HG03039 (cell line): Measurements from ENCODE around the gene NEDD4L.

Source experiments
- ATAC-seq: cut with Tn5 transposase; IDR thresholded peaks from one replicate; pipeline ENCODE4 v1.9.1; 2021; ENCODE audit warnings: mild to moderate bottlenecking, moderate library complexity; ENCODE audit not compliant: unreplicated experiment

Gene NEDD4L

DNA sequence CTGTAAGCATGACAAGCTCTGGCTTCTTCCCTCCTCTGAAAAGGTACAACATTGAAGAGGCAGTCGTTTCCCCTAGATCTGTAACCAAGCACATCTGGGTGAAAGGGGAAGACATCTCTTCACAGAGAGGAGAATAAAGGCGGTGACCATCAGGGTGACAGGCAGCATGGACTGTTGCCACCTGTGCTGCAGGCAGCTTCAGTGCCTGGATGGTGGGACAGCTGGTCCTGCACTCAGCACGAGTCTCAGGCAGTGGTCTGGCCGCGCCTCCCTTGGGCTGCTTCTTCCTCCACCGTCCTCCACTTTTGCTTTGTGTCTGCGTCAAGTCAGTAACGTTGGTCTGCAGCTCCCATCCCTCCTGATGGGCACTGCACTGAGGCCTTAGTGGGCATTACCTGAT is 264.4 kb downstream of the NEDD4L start:
- no peak for ATAC-seq

DNA sequence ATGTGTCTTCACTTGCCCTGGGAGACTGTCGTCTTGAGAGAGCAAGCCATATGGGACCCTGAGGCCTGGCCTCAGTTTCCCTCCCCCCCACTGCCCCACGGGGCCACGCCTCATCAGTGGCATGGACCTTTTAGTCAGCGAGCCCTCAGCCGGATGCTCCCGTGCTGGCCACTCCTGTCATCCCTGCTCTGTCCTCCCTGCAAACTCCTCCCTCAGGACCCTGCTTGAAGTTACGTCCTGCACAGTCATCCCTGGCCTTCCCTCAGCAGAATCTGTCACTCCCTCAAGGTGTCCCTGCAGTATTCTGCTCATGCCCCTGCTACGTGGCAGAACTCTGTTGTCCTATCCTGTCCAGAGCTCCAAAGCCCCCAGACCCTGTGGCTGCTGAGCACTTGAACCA is 265.1 kb downstream of the NEDD4L start:
- ATAC-seq = no peak

DNA sequence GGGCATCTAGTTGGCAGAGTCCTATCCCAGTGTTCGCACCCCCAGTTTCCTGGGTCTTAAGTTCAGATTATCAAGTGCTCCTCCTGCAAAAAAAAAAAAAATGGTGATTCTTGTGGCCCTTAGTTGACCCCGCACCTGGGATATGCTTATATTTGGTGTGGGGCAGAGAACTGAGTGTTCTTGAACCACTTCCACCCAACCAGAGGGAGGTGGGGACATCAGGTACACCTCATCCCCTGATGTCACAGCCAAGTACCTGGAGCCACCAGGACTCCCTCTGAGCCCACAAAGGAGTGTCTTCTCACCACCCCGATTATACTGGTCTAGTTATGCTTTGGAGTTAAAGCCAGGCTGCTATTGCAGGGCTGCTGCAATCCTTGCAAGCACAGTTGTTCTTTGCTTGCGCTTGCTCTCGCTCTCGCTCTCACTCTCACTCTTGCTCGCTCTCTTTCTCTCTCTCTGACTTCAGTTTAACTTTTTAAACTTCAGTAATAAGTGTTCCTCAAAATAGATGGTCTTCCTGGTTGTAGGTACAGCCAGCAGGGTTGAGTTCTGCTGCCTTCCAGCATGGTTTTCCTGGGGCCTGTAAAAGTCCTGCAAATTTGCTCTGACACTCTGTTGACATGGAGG is 265.7 kb downstream of the NEDD4L start:
- peak; percentile 9 for ATAC-seq

- ATAC-seq = peak; percentile 43
Observed at GRCh38 chr18:58310517-58310916, 266.5 kb downstream of the NEDD4L start.

DNA sequence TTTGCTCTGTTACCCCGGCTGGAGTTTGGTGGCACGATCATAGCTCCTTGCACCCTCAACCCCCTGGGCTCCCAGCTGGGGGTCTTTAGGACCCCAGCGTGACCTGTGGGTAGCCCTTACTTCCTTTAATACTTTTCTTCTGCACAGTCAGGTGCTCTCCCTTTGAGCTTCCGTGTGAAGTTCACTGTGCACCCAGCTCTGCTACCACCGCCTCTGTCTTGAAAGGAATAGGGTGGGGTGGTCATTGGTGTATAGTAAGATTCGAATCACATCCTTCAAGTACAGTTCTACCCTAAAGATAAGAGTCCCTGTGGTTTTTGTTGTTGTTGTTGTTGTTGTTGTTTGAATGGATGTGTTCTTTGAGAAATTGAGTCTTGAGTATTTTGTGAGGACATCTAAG is 267.4 kb downstream of the NEDD4L start:
- ATAC-seq = no peak

- ATAC-seq = no peak
Observed at GRCh38 chr18:58313491-58314032, 269.5 kb downstream of the NEDD4L start.

- no peak for ATAC-seq
Observed at GRCh38 chr18:58314284-58314683, 270.3 kb downstream of the NEDD4L start.

DNA sequence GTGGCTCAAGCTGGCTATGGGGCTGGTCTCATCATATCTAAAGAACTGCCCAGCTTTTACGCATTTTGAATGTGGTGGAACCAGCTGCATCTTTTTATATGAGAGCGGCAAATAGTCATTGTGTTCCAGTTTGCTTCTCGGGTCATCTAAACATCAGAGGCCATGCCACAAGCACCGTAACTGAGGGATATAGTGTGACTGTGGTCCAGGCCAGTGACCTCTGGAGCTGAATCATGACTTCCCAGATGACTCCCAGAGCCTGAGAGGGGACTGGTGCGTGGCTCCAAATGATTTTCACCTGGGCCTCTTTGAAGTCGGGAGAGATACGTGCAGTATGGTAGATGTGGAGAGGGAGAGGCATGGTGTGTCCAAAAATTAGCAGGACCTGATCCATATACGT is 271.0 kb downstream of the NEDD4L start:
- ATAC-seq = no peak

DNA sequence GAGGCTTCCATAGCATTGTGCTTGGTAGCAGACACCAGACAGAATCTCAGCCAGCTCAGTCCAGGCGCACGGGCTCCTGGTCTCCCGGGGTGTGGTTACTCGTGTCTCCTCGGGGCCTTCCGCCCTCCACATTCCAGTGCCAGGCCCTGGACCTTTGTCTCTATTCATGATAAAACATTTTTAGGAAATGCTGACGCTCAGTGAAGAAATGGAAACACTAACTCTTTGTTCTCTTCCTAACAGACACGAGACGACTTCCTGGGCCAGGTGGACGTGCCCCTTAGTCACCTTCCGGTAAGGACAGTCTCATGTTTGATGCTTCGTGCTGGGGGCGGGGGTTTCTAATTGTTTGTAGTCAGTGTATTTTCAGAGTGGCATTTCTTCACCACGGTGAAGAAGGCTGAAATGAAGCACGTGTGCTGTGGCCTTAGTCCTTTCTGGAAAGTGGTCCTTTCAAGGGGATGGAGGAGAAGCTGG is 271.8 kb downstream of the NEDD4L start:
- no peak for ATAC-seq

DNA sequence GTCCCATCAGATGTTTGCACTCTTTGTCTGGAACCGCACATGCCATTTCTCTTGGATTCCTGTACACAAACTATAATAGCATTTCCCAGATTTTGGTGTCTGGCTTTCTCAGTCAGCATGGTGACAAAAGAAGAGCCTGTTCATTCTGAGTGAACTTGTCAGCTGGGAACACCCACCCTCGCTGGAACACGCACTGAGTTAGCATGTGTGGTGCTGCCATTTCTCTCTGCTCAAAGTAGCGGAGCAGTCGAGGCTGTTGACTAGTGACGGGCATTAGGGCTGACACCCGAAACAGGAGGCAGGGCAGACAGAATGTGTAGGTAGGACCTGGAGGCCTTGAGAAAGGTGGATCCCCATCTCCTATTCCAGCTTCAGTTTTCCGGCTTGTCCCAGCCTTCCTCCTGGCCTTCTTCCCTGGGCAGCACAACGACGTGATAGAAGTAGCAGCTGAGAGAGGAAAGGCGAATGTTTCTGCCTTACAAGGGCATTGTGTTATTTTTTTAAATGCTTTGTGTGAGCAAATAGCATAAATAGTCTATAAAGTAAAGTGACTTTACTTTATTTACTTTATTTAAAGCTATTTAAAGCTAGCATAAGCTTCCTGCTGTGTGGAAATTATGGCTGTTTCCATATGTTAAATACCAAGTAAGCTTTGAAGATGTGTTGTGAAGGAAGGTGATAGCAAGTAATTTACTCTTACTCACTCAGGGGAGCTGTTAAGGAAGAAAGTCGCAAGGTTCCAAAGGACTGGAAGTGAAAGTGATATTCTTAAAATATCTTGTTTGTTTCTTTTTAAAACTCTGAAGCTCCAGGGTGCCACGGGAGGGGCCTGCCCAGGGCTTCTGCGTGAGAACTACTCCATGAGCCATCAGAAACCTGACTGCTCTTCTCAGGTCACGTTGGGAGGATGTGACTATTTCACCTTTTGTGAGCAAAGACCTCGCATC is 272.6 kb downstream of the NEDD4L start:
- ATAC-seq = no peak

- no peak for ATAC-seq
Observed at GRCh38 chr18:58319719-58320118, 275.7 kb downstream of the NEDD4L start.

DNA sequence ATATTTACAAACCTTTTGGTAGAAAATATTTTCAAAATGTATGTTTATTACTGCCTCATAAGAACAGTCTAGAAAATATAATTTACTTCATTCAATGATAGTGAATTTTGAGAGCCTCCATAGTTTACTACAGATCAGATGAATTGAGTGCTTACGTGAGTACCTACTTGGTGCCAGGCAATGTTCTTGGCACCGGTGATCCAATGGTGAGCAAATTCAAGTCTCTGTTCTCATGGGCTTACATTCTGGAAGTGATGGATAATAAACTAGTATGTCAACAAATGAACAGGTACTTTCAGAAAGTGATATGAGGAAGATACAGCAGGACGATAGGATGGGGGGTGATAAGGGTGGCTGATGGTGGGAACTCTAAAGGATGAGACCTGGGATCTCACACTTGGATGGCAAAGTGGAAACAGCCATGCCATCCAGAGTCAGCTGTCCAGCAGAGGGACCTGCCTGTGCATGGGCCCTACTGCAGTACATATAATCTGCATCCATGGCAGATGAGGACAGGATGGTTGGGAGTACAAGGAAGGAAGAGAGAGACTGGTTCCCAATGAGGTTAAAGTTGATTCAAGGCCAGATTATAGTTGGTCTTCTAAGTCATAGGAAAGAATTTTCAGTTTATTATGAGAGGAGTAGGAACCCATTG is 277.0 kb downstream of the NEDD4L start:
- no peak for ATAC-seq

- ATAC-seq = peak; percentile 72
Observed at GRCh38 chr18:58321986-58322385, 278.0 kb downstream of the NEDD4L start.

DNA sequence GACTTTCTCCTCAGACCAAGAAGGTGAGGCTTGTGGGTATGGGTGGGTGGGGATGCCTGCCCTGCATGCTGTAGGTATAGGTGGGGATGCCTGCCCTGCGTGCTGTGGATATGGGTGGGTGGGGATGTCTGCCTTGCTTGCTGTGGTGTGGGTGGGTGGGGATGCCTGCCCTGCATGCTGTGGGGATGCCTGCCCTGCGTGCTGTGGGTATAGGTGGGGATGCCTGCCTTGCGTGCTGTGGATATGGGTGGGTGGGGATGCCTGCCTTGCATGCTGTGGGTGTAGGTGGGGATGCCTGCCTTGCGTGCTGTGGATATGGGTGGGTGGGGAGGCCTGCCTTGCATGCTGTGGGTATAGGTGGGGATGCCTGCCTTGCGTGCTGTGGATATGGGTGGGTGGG is 278.4 kb downstream of the NEDD4L start:
- no peak for ATAC-seq

DNA sequence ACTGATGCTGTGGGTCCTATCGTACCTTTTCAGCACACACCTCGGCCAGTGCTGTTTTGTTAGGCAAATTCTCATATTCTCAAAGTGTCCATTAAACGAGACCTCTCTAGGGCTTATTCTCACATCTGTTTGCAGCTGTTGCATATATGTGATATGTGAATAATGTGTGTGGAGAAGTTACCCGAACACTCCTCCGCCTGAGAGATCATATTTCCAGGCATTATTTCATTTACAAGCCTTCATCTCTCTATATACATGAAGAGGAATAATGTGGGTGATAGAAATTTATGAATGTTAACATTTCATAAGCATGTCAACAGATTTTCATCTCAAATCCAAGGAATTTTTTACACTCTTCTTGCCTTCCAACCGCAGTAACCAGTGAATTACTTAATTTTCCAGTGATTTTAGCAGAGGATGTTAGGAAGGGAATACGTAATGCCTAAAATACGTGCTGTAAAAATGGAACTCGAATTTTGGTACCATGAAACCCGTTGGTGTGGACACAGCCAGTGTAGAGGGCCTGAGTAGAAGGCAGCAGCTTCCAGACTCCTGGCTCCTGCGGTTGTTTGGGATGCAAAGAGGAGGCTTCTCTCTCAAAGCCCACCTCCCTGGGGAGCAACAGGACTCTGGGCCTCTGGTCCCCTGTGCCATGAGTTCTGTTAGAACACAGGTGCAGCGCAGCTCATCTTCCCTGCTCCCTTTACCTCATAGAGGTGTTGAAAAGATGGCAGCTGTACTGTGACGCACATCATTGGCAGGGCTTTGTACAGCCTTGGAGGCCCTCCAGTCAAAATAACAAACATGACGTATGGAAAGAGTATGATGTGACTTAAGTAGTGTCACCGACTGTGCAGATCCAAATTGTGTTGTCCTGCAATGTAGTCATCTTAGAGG is 280.1 kb downstream of the NEDD4L start:
- ATAC-seq = no peak

GRCh38 chr18:58324824-58325480 is 280.9 kb downstream of the NEDD4L start:
- no peak for ATAC-seq

GRCh38 chr18:58325494-58325893 is 281.5 kb downstream of the NEDD4L start:
- ATAC-seq = no peak

DNA sequence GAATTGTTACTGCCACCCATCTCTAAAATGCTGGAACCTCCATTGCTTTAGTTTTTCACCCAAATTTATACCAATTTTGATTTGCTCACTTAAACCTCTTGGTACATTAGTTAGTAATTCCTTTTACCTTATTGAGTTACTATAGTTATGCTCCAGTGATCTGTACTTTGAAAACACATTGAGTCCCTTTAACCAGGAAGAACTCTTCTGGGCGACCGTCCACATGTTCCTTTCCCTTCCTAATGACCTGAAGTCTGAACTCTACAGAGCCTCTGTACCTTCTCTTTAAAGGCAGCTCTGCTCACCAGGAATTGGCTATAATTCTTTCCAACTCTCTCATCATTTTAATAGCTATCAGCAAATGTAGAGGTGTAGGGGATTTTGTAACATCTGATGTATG is 290.0 kb downstream of the NEDD4L start:
- no peak for ATAC-seq

DNA sequence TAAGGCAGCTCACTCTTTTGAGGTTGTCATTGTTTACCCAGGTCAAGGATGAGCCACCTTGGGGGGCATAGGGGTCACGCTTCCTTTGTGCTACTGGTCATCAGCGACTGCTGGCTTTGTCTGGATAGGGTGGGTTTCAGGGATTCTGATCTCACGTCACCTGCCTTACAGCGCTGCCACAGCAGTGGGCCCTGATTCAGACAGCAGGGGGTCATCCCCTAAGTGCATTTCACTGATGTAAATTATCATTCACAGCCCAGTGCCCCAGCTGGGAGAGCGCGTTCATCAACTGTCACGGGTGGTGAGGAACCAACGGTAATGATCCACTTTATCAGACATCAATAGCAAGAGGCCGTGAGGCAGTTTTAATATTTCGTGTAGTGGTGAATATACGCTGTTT is 291.2 kb downstream of the NEDD4L start:
- no peak for ATAC-seq

DNA sequence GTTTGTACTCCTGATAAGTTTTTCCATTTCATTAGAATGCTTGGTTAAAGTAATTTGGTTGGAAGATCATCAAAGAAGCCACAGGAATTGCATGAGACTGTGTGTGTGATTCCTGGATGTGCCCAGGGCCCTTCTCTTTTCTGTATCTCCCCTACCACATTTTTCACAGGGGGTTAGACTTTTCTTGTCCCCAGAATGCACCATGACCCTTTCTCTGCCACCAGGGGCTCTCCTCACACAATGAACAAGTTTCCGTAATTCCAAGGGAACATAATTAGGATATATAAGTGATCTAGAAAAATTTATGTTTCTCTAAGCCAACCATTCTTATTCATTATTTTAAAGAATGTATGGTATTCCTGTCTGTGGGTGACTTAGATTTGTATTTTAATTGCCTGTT is 291.8 kb downstream of the NEDD4L start:
- no peak for ATAC-seq
